ENCODE data around the gene GPR33. TPM values are rescaled to one million over a fixed set of nuclear protein-coding genes. Genes with fewer than 3 reads are reported as not detected.
A peak's percentile ranks its signal among the peaks of the same experiment; 100 is the strongest.
"Not testable (repeated sequence)": the region's sequence is repeated elsewhere in the genome, so short reads cannot be mapped to it uniquely, and the experiment has no call there.

Gene GPR33
- total RNA-seq, 2 donors from 2014 or later = not detected

- no peak for ATAC-seq
- intact Hi-C loops (cut with DNase I) = no loop called here
- no peak for DNase-seq
These were observed 21.3 kb downstream of the GPR33 start for GRCh38 chr14:31466554-31466953.

GRCh38 chr14:31465111-31465510 is 22.7 kb downstream of the GPR33 start:
- no peak for ATAC-seq
- intact Hi-C loops (cut with DNase I) = no loop called here
- no peak for DNase-seq

- intact Hi-C loops (cut with DNase I); ATAC-seq; DNase-seq: not testable (repeated sequence)
These were observed 25.4 kb downstream of the GPR33 start for GRCh38 chr14:31462450-31462849.

GRCh38 chr14:31461545-31461944 is 26.3 kb downstream of the GPR33 start:
- DNase-seq (no peak), ATAC-seq (no peak)
- intact Hi-C loops (cut with DNase I) = no loop called here

- ATAC-seq = no peak
- intact Hi-C loops (cut with DNase I) = no loop called here
- DNase-seq = no peak
These were observed 29.9 kb downstream of the GPR33 start for GRCh38 chr14:31457665-31458659.

- intact Hi-C loops (cut with DNase I) = no loop called here
- ATAC-seq = peak; percentile 99 to 100
- DNase-seq = peak; percentile 96
These were observed 30.8 kb downstream of the GPR33 start, which contains the start of gene DTD2 for GRCh38 chr14:31456841-31457664. DTD2 (minus strand) TSS chr14:31457506; CDS start chr14:31457393, 113 bp downstream.

- ATAC-seq = peak in 1 of 2 donors; percentile 57
- no peak for DNase-seq
- intact Hi-C loops (cut with DNase I) = loop anchor here in 1 of 2 donors (5.0 kb wide), 1 partner anchor 802 kb away; no protein-coding TSS in a partner anchor
These were observed 37.7 kb downstream of the GPR33 start for GRCh38 chr14:31449971-31450610.

- no peak for ATAC-seq
- intact Hi-C loops (cut with DNase I) = no loop called here
- no peak for DNase-seq
These were observed 38.7 kb downstream of the GPR33 start for GRCh38 chr14:31449136-31449535.

- intact Hi-C loops (cut with DNase I) = no loop called here
- DNase-seq (no peak), ATAC-seq (no peak)
These were observed 42.1 kb downstream of the GPR33 start for GRCh38 chr14:31445703-31446102.

- intact Hi-C loops (cut with DNase I) = no loop called here
- no peak for DNase-seq
- ATAC-seq = no peak
These were observed 45.6 kb downstream of the GPR33 start for GRCh38 chr14:31442284-31442683.

GRCh38 chr14:31441273-31442111 is 46.3 kb downstream of the GPR33 start:
- intact Hi-C loops (cut with DNase I) = no loop called here
- no peak for DNase-seq
- peak; percentile 38 to 90 for ATAC-seq

GRCh38 chr14:31440280-31440679 is 47.6 kb downstream of the GPR33 start:
- ATAC-seq (no peak), DNase-seq (no peak)
- intact Hi-C loops (cut with DNase I) = no loop called here

- ATAC-seq (no peak), DNase-seq (no peak)
- intact Hi-C loops (cut with DNase I) = no loop called here
These were observed 48.3 kb downstream of the GPR33 start for GRCh38 chr14:31439561-31439960.

GRCh38 chr14:31437045-31437691 is 50.7 kb downstream of the GPR33 start:
- intact Hi-C loops (cut with DNase I); ATAC-seq; DNase-seq: not testable (repeated sequence)

- ATAC-seq = peak; percentile 47 to 81
- no peak for DNase-seq
- intact Hi-C loops (cut with DNase I) = no loop called here
These were observed 52.6 kb downstream of the GPR33 start for GRCh38 chr14:31435276-31435675.

Measured in left cardiac atrium (tissue), 4 donors.